Right lobe of liver (tissue), 6 donors: Measurements from ENCODE around the gene EPHA3. TPM values are rescaled to one million over a fixed set of nuclear protein-coding genes. Genes with fewer than 3 reads are reported as not detected.

Experiments used
- ATAC-seq, 4 donors: fragments of 200-7000 bp; cut with Tn5 transposase; one replicate each; pipeline ENCODE4 v1.9.1; 2020; ENCODE audit warnings: mild to moderate bottlenecking in 4 of 4, moderate library complexity in 4 of 4
- DNase-seq, 3 donors: peaks; one replicate each; pipeline ENCODE4 v3.0.0-alpha.2; 2020
- H3K27ac ChIP-seq, 3 donors: fragments of 200-600 bp; one replicate each; pipeline ENCODE4 v1.8.0; 2022
- H3K27me3 ChIP-seq, 2 donors: fragments of 200-600 bp; one replicate each; pipeline ENCODE4 v1.8.0; 2022
- H3K36me3 ChIP-seq, 4 donors: fragments of 200-600 bp; sonication (generic) in 1 of 4; one replicate each; pipeline versions ENCODE4 v1.5.1 to v1.8.0; 2017 to 2022; ENCODE audit warnings: control low read depth in 1 of 4
- H3K4me1 ChIP-seq, 4 donors: fragments of 200-600 bp; sonication (generic) in 1 of 4; one replicate each; pipeline versions ENCODE4 v1.5.1 to v1.8.0; 2017 to 2022; ENCODE audit warnings: control low read depth in 1 of 4
- H3K4me3 ChIP-seq, 3 donors: fragments of 200-600 bp; one replicate each; pipeline ENCODE4 v1.8.0; 2022
- H3K9me3 ChIP-seq, 4 donors: fragments of 200-600 bp; sonication (generic) in 1 of 4; one replicate each; pipeline versions ENCODE4 v1.5.1 to v1.8.0; 2017 to 2022; ENCODE audit warnings: control low read depth in 1 of 4
- CTCF ChIP-seq, 4 donors: fragments of 200-600 bp in 3 of 4; fragments of 450-650 bp in 1 of 4; IDR thresholded peaks; one replicate each; pipeline versions ENCODE4 v1.5.1 to v1.8.0; 2016 to 2022; ENCODE audit warnings: antibody characterized with exemption in 4 of 4, mild to moderate bottlenecking in 2 of 4
- POLR2A ChIP-seq: fragments of 450-650 bp; IDR thresholded peaks from one replicate; pipeline ENCODE4 v1.6.1; 2017; ENCODE audit warnings: antibody characterized with exemption, mild to moderate bottlenecking
- WGBS: methylation state at CpG from one replicate; pipeline ENCODE4 v1.1.6; 2018; ENCODE audit warnings: low coverage, low lambda C conversion rate; ENCODE audit not compliant: insufficient coverage; ENCODE audit errors: missing lambda C conversion rate; 5-methylcytosine and 5-hydroxymethylcytosine counted together
- intact Hi-C, 2 donors: fragments of 100-400 bp; cut with DNase I; formaldehyde crosslinking; loops; one replicate each; pipeline versions ENCODE4 v1.11.2 to v1.14.1; 2022
- total RNA-seq, 6 experiments: library from RNA; depleted of rRNA in 2 of 6; stranded (reverse); fragments of >200 nt in 2 of 6; fragmentation: NEBNext Ultra II Directional in 3 of 6; extraction: Animal tissue kit (Norgen Biotek cat#: 25700) in 3 of 6; gene quantifications; one replicate each; pipeline versions ENCODE4 v1.1.0 to v1.2.4, GENCODE V29; 2016 to 2023
- donor health status: DM: no; HTN: yes; CAD: no.
- donor health status: DM: no; HTN: no; CAD: no.
- donor health status: DM: no; HTN: no; CAD: no.
- donor health status: DM: no; HTN: yes; CAD: no.
- donor health status: DM: no; HTN: yes; CAD: no.

Gene EPHA3
- total RNA-seq, 6 experiments from 2014 or later: 0.95 to 2.9 (median 1.5) TPM

GRCh38 chr3:89474333-89475130 lies 367.1 kb downstream of the EPHA3 start:
- 52% methylated on average over 4 of the region's 4 CpGs for WGBS
- Histone ChIP-seq H3K9me3 (no peaks in the 10 kb centered on the region), H3K27me3 (no peaks in the 10 kb centered on the region), H3K27ac (no peak overlapping the region), H3K4me3 (no peak overlapping the region), H3K36me3 (no peaks in the 10 kb centered on the region), H3K4me1 (no peaks in the 10 kb centered on the region)
- ATAC-seq (no peak), DNase-seq (no peak)
- intact Hi-C loops: no loop called here
- no peak for TF ChIP-seq CTCF (IDR thresholded peaks at IDR 0.05)
- TF ChIP-seq POLR2A: no peak

- H3K36me3 ChIP-seq: no peaks in the 10 kb centered on the region
- no peak overlapping the region for H3K4me3 ChIP-seq
- H3K27ac ChIP-seq: no peak overlapping the region
- DNase-seq: no peak
- H3K9me3 ChIP-seq: no peaks in the 10 kb centered on the region
- ATAC-seq: no peak
- WGBS: 64% methylated on average over 4 of the region's 4 CpGs
- intact Hi-C loops: no loop called here
- no peak for TF ChIP-seq POLR2A
- TF ChIP-seq CTCF (IDR thresholded peaks at IDR 0.05): no peak
- no peaks in the 10 kb centered on the region for H3K27me3 ChIP-seq
- no peaks in the 10 kb centered on the region for H3K4me1 ChIP-seq
These were observed 381.6 kb downstream of the EPHA3 start for GRCh38 chr3:89488800-89489580.

GRCh38 chr3:89490129-89490528 lies 382.7 kb downstream of the EPHA3 start:
- no peaks in the 10 kb centered on the region for H3K9me3 ChIP-seq
- no peaks in the 10 kb centered on the region for H3K36me3 ChIP-seq
- no peaks in the 10 kb centered on the region for H3K27me3 ChIP-seq
- TF ChIP-seq CTCF (IDR thresholded peaks at IDR 0.05): no peak
- no peak for TF ChIP-seq POLR2A
- no peak overlapping the region for H3K4me3 ChIP-seq
- H3K27ac ChIP-seq: no peak overlapping the region
- intact Hi-C loops: no loop called here
- DNase-seq: no peak
- no peak for ATAC-seq
- WGBS: 80% methylated on average over 4 of the region's 4 CpGs
- no peaks in the 10 kb centered on the region for H3K4me1 ChIP-seq

GRCh38 chr3:89494734-89495133 lies 387.3 kb downstream of the EPHA3 start:
- Histone ChIP-seq H3K9me3 (no peaks in the 10 kb centered on the region), H3K4me1 (no peaks in the 10 kb centered on the region), H3K27me3 (no peaks in the 10 kb centered on the region), H3K36me3 (no peaks in the 10 kb centered on the region), H3K27ac (no peak overlapping the region), H3K4me3 (no peak overlapping the region)
- no peak for ATAC-seq
- intact Hi-C loops: no loop called here
- no peak for DNase-seq
- no peak for TF ChIP-seq CTCF (IDR thresholded peaks at IDR 0.05)
- TF ChIP-seq POLR2A: no peak
- 43% methylated on average over 4 of the region's 4 CpGs for WGBS
